ENCODE data around the gene CLINT1.
"Not testable (repeated sequence)": the region's sequence is repeated elsewhere in the genome, so short reads cannot be mapped to it uniquely, and the experiment has no call there.

Gene CLINT1

GRCh38 chr5:157864067-157864466, 5.1 kb upstream of the CLINT1 start:
- in situ Hi-C loops (cut with MboI; ENCODE audit: low sequenced_read_pairs), result no loop called here

- in situ Hi-C loops (cut with MboI; ENCODE audit: low sequenced_read_pairs), result no loop called here
Observed at GRCh38 chr5:157862183-157862851, 3.4 kb upstream of the CLINT1 start.

GRCh38 chr5:157860898-157861890, 2.2 kb upstream of the CLINT1 start:
- in situ Hi-C loops (cut with MboI; ENCODE audit: low sequenced_read_pairs), result no loop called here

- in situ Hi-C loops (cut with MboI; ENCODE audit: low sequenced_read_pairs), result no loop called here
Observed at GRCh38 chr5:157859227-157859575, 256 bp upstream of the CLINT1 start.

GRCh38 chr5:157857816-157858526, 974 bp downstream of the CLINT1 start:
- in situ Hi-C loops (cut with MboI; ENCODE audit: low sequenced_read_pairs), result no loop called here

- in situ Hi-C loops (cut with MboI; ENCODE audit: low sequenced_read_pairs), result no loop called here
Observed at GRCh38 chr5:157855404-157855994, 3.4 kb downstream of the CLINT1 start.

GRCh38 chr5:157853365-157853764, 5.6 kb downstream of the CLINT1 start:
- in situ Hi-C loops (cut with MboI; ENCODE audit: low sequenced_read_pairs), result not testable (repeated sequence)

GRCh38 chr5:157845914-157846598, 12.9 kb downstream of the CLINT1 start:
- in situ Hi-C loops (cut with MboI; ENCODE audit: low sequenced_read_pairs), result no loop called here

GRCh38 chr5:157842787-157843186, 16.2 kb downstream of the CLINT1 start:
- in situ Hi-C loops (cut with MboI; ENCODE audit: low sequenced_read_pairs), result no loop called here

- in situ Hi-C loops (cut with MboI; ENCODE audit: low sequenced_read_pairs), result no loop called here
Observed at GRCh38 chr5:157842185-157842584, 16.8 kb downstream of the CLINT1 start.

GRCh38 chr5:157839157-157839795, 19.7 kb downstream of the CLINT1 start:
- in situ Hi-C loops (cut with MboI; ENCODE audit: low sequenced_read_pairs), result no loop called here

- in situ Hi-C loops (cut with MboI; ENCODE audit: low sequenced_read_pairs), result no loop called here
Observed at GRCh38 chr5:157836121-157836753, 22.7 kb downstream of the CLINT1 start.

- in situ Hi-C loops (cut with MboI; ENCODE audit: low sequenced_read_pairs), result no loop called here
Observed at GRCh38 chr5:157835041-157835440, 23.9 kb downstream of the CLINT1 start.

- in situ Hi-C loops (cut with MboI; ENCODE audit: low sequenced_read_pairs), result no loop called here
Observed at GRCh38 chr5:157828944-157829639, 29.9 kb downstream of the CLINT1 start.

GRCh38 chr5:157828105-157828943, 30.6 kb downstream of the CLINT1 start:
- in situ Hi-C loops (cut with MboI; ENCODE audit: low sequenced_read_pairs), result no loop called here

- in situ Hi-C loops (cut with MboI; ENCODE audit: low sequenced_read_pairs), result no loop called here
Observed at GRCh38 chr5:157827423-157827822, 31.5 kb downstream of the CLINT1 start.

GRCh38 chr5:157823655-157824054, 35.3 kb downstream of the CLINT1 start:
- in situ Hi-C loops (cut with MboI; ENCODE audit: low sequenced_read_pairs), result loop anchor here (25.0 kb wide), 1 partner anchor 114 kb away; no protein-coding TSS in a partner anchor
